ENCODE data around the gene ZNF865.

The ZNF865 gene

GRCh38 chr19:55642153-55643002 is 36.9 kb downstream of the ZNF865 start:
- no peak; the same call in 2 of the 3 replicates for ATAC-seq
- TF ChIP-seq, protein P1, sequence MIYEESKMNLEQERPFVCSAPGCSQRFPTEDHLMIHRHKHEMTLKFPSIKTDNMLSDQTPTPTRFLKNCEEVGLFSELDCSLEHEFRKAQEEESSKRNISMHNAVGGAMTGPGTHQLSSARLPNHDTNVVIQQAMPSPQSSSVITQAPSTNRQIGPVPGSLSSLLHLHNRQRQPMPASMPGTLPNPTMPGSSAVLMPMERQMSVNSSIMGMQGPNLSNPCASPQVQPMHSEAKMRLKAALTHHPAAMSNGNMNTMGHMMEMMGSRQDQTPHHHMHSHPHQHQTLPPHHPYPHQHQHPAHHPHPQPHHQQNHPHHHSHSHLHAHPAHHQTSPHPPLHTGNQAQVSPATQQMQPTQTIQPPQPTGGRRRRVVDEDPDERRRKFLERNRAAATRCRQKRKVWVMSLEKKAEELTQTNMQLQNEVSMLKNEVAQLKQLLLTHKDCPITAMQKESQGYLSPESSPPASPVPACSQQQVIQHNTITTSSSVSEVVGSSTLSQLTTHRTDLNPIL (CRISPR knock-in tag; IDR thresholded peaks at IDR 0.05; ENCODE audit: low read depth) = no peak
- TF ChIP-seq ZFP30 (CRISPR knock-in tag; IDR thresholded peaks at IDR 0.05) = no peak
- no peak for TF ChIP-seq SNAI2 (CRISPR knock-in tag; IDR thresholded peaks at IDR 0.05)
- TF ChIP-seq ZFP3 (CRISPR knock-in tag; IDR thresholded peaks at IDR 0.05) = no peak
- TF ChIP-seq, protein P2, sequence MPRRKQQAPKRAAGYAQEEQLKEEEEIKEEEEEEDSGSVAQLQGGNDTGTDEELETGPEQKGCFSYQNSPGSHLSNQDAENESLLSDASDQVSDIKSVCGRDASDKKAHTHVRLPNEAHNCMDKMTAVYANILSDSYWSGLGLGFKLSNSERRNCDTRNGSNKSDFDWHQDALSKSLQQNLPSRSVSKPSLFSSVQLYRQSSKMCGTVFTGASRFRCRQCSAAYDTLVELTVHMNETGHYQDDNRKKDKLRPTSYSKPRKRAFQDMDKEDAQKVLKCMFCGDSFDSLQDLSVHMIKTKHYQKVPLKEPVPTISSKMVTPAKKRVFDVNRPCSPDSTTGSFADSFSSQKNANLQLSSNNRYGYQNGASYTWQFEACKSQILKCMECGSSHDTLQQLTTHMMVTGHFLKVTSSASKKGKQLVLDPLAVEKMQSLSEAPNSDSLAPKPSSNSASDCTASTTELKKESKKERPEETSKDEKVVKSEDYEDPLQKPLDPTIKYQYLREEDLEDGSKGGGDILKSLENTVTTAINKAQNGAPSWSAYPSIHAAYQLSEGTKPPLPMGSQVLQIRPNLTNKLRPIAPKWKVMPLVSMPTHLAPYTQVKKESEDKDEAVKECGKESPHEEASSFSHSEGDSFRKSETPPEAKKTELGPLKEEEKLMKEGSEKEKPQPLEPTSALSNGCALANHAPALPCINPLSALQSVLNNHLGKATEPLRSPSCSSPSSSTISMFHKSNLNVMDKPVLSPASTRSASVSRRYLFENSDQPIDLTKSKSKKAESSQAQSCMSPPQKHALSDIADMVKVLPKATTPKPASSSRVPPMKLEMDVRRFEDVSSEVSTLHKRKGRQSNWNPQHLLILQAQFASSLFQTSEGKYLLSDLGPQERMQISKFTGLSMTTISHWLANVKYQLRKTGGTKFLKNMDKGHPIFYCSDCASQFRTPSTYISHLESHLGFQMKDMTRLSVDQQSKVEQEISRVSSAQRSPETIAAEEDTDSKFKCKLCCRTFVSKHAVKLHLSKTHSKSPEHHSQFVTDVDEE (CRISPR knock-in tag; IDR thresholded peaks at IDR 0.05) = no peak
- TF ChIP-seq POU6F1 (CRISPR knock-in tag; IDR thresholded peaks at IDR 0.05; ENCODE audit: borderline replicate concordance, low read depth) = no peak
- no peak for TF ChIP-seq ZNF565 (CRISPR knock-in tag; conservative IDR thresholded peaks at IDR 0.05; ENCODE audit: low read depth)
- TF ChIP-seq, protein P3, sequence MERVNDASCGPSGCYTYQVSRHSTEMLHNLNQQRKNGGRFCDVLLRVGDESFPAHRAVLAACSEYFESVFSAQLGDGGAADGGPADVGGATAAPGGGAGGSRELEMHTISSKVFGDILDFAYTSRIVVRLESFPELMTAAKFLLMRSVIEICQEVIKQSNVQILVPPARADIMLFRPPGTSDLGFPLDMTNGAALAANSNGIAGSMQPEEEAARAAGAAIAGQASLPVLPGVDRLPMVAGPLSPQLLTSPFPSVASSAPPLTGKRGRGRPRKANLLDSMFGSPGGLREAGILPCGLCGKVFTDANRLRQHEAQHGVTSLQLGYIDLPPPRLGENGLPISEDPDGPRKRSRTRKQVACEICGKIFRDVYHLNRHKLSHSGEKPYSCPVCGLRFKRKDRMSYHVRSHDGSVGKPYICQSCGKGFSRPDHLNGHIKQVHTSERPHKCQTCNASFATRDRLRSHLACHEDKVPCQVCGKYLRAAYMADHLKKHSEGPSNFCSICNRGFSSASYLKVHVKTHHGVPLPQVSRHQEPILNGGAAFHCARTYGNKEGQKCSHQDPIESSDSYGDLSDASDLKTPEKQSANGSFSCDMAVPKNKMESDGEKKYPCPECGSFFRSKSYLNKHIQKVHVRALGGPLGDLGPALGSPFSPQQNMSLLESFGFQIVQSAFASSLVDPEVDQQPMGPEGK (CRISPR knock-in tag; IDR thresholded peaks at IDR 0.05; ENCODE audit: borderline replicate concordance) = no peak
- TF ChIP-seq PPARA (CRISPR knock-in tag; IDR thresholded peaks at IDR 0.05; ENCODE audit: borderline replicate concordance) = no peak
- TF ChIP-seq CSDC2 (CRISPR knock-in tag; IDR thresholded peaks at IDR 0.05) = no peak
- no peak for TF ChIP-seq ZNF70 (CRISPR knock-in tag; IDR thresholded peaks at IDR 0.05)

GRCh38 chr19:55643003-55643886 is 37.8 kb downstream of the ZNF865 start, which contains the start of gene ZNF581:
ZNF581 (plus strand) TSS chr19:55643649; CDS start chr19:55644572, 923 bp downstream.
- no peak for TF ChIP-seq POU6F1 (CRISPR knock-in tag; IDR thresholded peaks at IDR 0.05; ENCODE audit: borderline replicate concordance, low read depth)
- TF ChIP-seq ZNF70 (CRISPR knock-in tag; IDR thresholded peaks at IDR 0.05) = 0 out of 2 replicates have a peak, but pooled peaks have one; percentile 6
- peak; percentile 81; the same call in 1 of the 2 replicates for TF ChIP-seq GLIS3 (CRISPR knock-in tag; IDR thresholded peaks at IDR 0.05)
- 0 out of 2 replicates have a peak, but pooled peaks have one; percentile 36 for TF ChIP-seq CSDC2 (CRISPR knock-in tag; IDR thresholded peaks at IDR 0.05)
- TF ChIP-seq RARB (CRISPR knock-in tag; IDR thresholded peaks at IDR 0.05) = no peak
- TF ChIP-seq ZC3H10 (CRISPR knock-in tag; IDR thresholded peaks at IDR 0.05) = no peak
- ATAC-seq = peak; percentile 53

- 0 out of 2 replicates have a peak, but pooled peaks have one; percentile 34 for TF ChIP-seq RARB (CRISPR knock-in tag; IDR thresholded peaks at IDR 0.05)
- no peak for TF ChIP-seq GLIS3 (CRISPR knock-in tag; IDR thresholded peaks at IDR 0.05)
- ATAC-seq = no peak
These were observed 38.4 kb downstream of the ZNF865 start for GRCh38 chr19:55643887-55644176.
